ENCODE measurements around the gene GATD1. TPM values are rescaled to one million over a fixed set of nuclear protein-coding genes. Genes with fewer than 3 reads are reported as not detected.

The GATD1 gene
- total RNA-seq, 1 experiment from 2014 or later: 81.3 TPM

DNA sequence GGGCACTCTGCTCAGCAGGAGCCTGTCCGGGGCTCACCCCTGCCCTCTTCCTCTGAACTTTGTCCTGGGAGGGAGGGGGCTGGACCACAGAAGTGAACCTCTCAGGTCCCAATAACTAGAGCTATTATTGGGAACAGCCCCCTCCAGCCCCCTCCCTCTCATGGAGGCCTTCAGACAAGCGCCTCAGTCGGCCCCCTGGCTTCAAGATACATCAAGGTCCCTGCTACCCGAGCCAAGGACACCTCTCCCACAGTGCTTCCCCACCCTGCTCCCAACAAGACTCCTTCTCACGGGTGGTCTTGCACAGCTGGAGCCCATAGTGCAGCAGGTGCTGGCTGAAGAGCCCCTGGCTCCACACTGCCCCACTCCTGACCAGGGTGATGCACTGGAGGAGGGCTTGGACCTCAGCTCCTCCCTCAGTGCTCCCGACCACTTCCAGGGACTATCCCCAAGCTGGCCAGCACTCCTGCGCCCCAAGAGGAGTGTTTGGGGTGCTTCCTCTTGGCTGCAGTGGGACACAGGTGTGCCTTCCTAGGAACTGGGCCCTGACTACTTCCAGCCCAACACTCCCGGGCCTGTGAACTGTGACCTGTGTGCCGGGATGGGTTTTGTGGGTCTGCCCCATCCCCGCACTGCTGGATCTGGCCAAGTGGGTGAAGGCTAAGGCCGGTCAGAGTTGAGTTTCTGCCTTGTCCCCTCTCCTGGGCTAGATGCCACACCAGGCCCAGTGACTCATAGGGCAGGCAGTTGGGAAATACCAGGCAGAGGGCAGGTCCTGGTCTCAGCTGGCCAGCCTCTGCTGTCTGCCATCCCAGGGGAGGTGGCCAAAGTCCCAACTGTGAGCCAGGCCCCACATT is 43.6 kb upstream of the GATD1 start:
- no peaks in the 10 kb centered on the region for H3K27me3 ChIP-seq (replicated peaks; ENCODE audit: insufficient read depth, low read depth, low read length, poor library complexity)
- CTCF ChIA-PET: no interaction called here
- no peak overlapping the region for H3K27ac ChIP-seq (ENCODE audit: low read depth, low read length, poor library complexity, severe bottlenecking)
- POLR2A ChIA-PET (ENCODE audit: low non-redundant PET): no interaction called here
- peak overlapping the region; percentile 82 for H3K4me3 ChIP-seq (ENCODE audit: low read depth, low read length, poor library complexity, severe bottlenecking)
- DNase-seq (ENCODE audit: low spot score): no peak
- TF ChIP-seq EZH2 (IDR thresholded peaks at IDR 0.05; ENCODE audit: borderline replicate concordance, low read depth, low read length, poor library complexity, severe bottlenecking): no peak
- BruUV-seq (replicated peaks): no TSS peak
- H3K36me3 ChIP-seq (ENCODE audit: insufficient read depth, low read length, poor library complexity, severe bottlenecking): peaks cover 4% of the 10 kb centered on the region
- intact Hi-C loops (cut with micrococcal nuclease; ENCODE audit: unreplicated experiment): no loop called here
- peaks cover 6% of the 10 kb centered on the region for H3K4me1 ChIP-seq (ENCODE audit: insufficient read depth, low read length, poor library complexity, severe bottlenecking)
- no peaks in the 10 kb centered on the region for H3K9me3 ChIP-seq (ENCODE audit: low read depth, low read length, poor library complexity, severe bottlenecking)

- Histone ChIP-seq H3K27me3 (replicated peaks; ENCODE audit: insufficient read depth, low read depth, low read length, poor library complexity) (no peaks in the 10 kb centered on the region), H3K4me3 (ENCODE audit: low read depth, low read length, poor library complexity, severe bottlenecking) (peak overlapping the region; percentile 82), H3K36me3 (ENCODE audit: insufficient read depth, low read length, poor library complexity, severe bottlenecking) (peaks cover 3% of the 10 kb centered on the region), H3K4me1 (ENCODE audit: insufficient read depth, low read length, poor library complexity, severe bottlenecking) (peaks cover 6% of the 10 kb centered on the region), H3K27ac (ENCODE audit: low read depth, low read length, poor library complexity, severe bottlenecking) (peak overlapping the region; percentile 87), H3K9me3 (ENCODE audit: low read depth, low read length, poor library complexity, severe bottlenecking) (no peaks in the 10 kb centered on the region)
- ChIA-PET POLR2A (ENCODE audit: low non-redundant PET) (interaction anchor here (0.7 kb wide), 1 partner anchor 464 kb away, joined by 3 read pairs; no protein-coding TSS in a partner anchor), CTCF (no interaction called here)
- TF ChIP-seq EZH2 (IDR thresholded peaks at IDR 0.05; ENCODE audit: borderline replicate concordance, low read depth, low read length, poor library complexity, severe bottlenecking) (no peak), CTCF (conservative IDR thresholded peaks at IDR 0.05; ENCODE audit: low read depth, low read length) (no peak)
- intact Hi-C loops (cut with micrococcal nuclease; ENCODE audit: unreplicated experiment): no loop called here
- TSS peak; percentile 44 for BruUV-seq (replicated peaks)
- peak; percentile 76 for DNase-seq (ENCODE audit: low spot score)
Measured at GRCh38 chr11:819943-820649, 42.8 kb upstream of the GATD1 start.

GRCh38 chr11:819129-819931 is 42.0 kb upstream of the GATD1 start:
- CTCF ChIA-PET: no interaction called here
- Histone ChIP-seq H3K4me1 (ENCODE audit: insufficient read depth, low read length, poor library complexity, severe bottlenecking) (peaks cover 6% of the 10 kb centered on the region), H3K9me3 (ENCODE audit: low read depth, low read length, poor library complexity, severe bottlenecking) (no peaks in the 10 kb centered on the region), H3K36me3 (ENCODE audit: insufficient read depth, low read length, poor library complexity, severe bottlenecking) (no peaks in the 10 kb centered on the region), H3K27me3 (replicated peaks; ENCODE audit: insufficient read depth, low read depth, low read length, poor library complexity) (no peaks in the 10 kb centered on the region), H3K27ac (ENCODE audit: low read depth, low read length, poor library complexity, severe bottlenecking) (peak overlapping the region; percentile 87), H3K4me3 (ENCODE audit: low read depth, low read length, poor library complexity, severe bottlenecking) (peak overlapping the region; percentile 82)
- intact Hi-C loops (cut with micrococcal nuclease; ENCODE audit: unreplicated experiment): no loop called here
- TF ChIP-seq EZH2 (IDR thresholded peaks at IDR 0.05; ENCODE audit: borderline replicate concordance, low read depth, low read length, poor library complexity, severe bottlenecking): no peak
- TF ChIP-seq CTCF (conservative IDR thresholded peaks at IDR 0.05; ENCODE audit: low read depth, low read length): no peak
- POLR2A ChIA-PET (ENCODE audit: low non-redundant PET): interaction anchor here (0.6 to 1.0 kb wide), 4 partner anchors 10 to 464 kb away, joined by 3 to 8 read pairs (median 3); partner anchors contain the start of gene RPLP2
- BruUV-seq (replicated peaks): no TSS peak
- peak; percentile 93 for DNase-seq (ENCODE audit: low spot score)
